ENCODE measurements around the gene UXS1.

DNA sequence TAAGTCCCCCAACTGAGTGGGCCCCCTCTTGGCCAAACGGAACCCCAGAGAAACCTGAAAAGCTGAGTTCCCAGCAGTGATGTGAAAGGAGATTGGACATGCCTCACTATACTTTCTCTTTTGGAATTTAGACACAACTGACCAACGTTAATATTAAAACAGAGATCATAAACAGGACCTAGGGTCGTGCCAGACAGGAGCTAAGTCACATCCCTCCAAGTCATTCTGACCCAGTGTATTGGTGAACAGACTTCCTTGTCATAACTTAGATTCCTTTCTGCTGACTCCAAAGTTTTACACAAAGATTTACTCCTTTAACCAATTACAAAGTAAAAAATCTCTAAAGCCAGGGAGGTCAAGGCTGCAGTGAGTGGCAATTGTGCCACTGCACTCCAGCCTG, 46.9 kb downstream of the UXS1 start:
- TF ChIP-seq, protein P1, sequence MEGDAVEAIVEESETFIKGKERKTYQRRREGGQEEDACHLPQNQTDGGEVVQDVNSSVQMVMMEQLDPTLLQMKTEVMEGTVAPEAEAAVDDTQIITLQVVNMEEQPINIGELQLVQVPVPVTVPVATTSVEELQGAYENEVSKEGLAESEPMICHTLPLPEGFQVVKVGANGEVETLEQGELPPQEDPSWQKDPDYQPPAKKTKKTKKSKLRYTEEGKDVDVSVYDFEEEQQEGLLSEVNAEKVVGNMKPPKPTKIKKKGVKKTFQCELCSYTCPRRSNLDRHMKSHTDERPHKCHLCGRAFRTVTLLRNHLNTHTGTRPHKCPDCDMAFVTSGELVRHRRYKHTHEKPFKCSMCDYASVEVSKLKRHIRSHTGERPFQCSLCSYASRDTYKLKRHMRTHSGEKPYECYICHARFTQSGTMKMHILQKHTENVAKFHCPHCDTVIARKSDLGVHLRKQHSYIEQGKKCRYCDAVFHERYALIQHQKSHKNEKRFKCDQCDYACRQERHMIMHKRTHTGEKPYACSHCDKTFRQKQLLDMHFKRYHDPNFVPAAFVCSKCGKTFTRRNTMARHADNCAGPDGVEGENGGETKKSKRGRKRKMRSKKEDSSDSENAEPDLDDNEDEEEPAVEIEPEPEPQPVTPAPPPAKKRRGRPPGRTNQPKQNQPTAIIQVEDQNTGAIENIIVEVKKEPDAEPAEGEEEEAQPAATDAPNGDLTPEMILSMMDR (IDR thresholded peaks at IDR 0.05; ENCODE audit: insufficient read depth, low read depth, low read length): no peak
- no peak for TF ChIP-seq EZH2 (IDR thresholded peaks at IDR 0.05; ENCODE audit: insufficient read depth, low read length)
